H9 (cell line): Measurements from ENCODE around the gene WNT6. TPM values are rescaled to one million over a fixed set of nuclear protein-coding genes. Genes with fewer than 3 reads are reported as not detected.
A peak's percentile ranks its signal among the peaks of the same experiment; 100 is the strongest.

Experiments
- DNase-seq: peaks from one replicate; pipeline ENCODE4 v3.0.0-alpha.2; 2017
- H2AFZ ChIP-seq: one replicate; pipeline ENCODE4 v1.6.1; 2013; ENCODE audit warnings: mild to moderate bottlenecking, low read length, control low read depth, moderate library complexity
- H2AK5ac ChIP-seq: 2 replicates; pipeline ENCODE4 v1.6.1; 2013; ENCODE audit warnings: low read length, control low read depth, mixed read lengths; ENCODE audit not compliant: insufficient read length
- H2BK120ac ChIP-seq: one replicate; pipeline ENCODE4 v1.6.1; 2013; ENCODE audit warnings: low read depth, mild to moderate bottlenecking, low read length, control low read depth, inconsistent platforms; ENCODE audit not compliant: poor library complexity, severe bottlenecking
- H2BK12ac ChIP-seq: 2 replicates; pipeline ENCODE4 v1.6.1; 2013; ENCODE audit warnings: low read length, control low read depth, mixed read lengths, low read depth; ENCODE audit not compliant: insufficient read length
- H2BK15ac ChIP-seq: 2 replicates; pipeline ENCODE4 v1.6.1; 2013; ENCODE audit warnings: low read depth, low read length, control low read depth
- H2BK20ac ChIP-seq: one replicate; pipeline ENCODE4 v1.6.1; 2013; ENCODE audit warnings: low read depth, mild to moderate bottlenecking, low read length, control low read depth, inconsistent platforms; ENCODE audit not compliant: poor library complexity, severe bottlenecking
- H2BK5ac ChIP-seq: 2 replicates; pipeline ENCODE4 v1.6.1; 2013; ENCODE audit warnings: low read length, control low read depth, mixed read lengths; ENCODE audit not compliant: insufficient read length
- H3K14ac ChIP-seq: 2 replicates; pipeline ENCODE4 v1.6.1; 2013; ENCODE audit warnings: low read length, control low read depth; ENCODE audit not compliant: insufficient read depth
- H3K18ac ChIP-seq: 2 replicates; pipeline ENCODE4 v1.6.1; 2013; ENCODE audit warnings: low read depth, mild to moderate bottlenecking, mixed read lengths, low read length, control low read depth; ENCODE audit not compliant: insufficient read length
- H3K23ac ChIP-seq: 2 replicates; pipeline ENCODE4 v1.6.1; 2013; ENCODE audit warnings: low read length, control low read depth, mixed read lengths, low read depth; ENCODE audit not compliant: insufficient read length
- H3K23me2 ChIP-seq: 2 replicates; pipeline ENCODE4 v1.6.1; 2013; ENCODE audit warnings: low read depth, mild to moderate bottlenecking, mixed read lengths, low read length, control low read depth; ENCODE audit not compliant: insufficient read length, poor library complexity, severe bottlenecking
- H3K27ac ChIP-seq: 2 replicates; pipeline ENCODE4 v1.5.1; 2013; ENCODE audit warnings: low read length, control low read depth, mixed read lengths, low read depth; ENCODE audit not compliant: insufficient read length
- H3K27me3 ChIP-seq: 2 replicates; pipeline ENCODE4 v1.6.1; 2013; ENCODE audit warnings: low read length, control low read depth, inconsistent platforms; ENCODE audit not compliant: insufficient read depth
- H3K4ac ChIP-seq: 2 replicates; pipeline ENCODE4 v1.6.1; 2013; ENCODE audit warnings: low read depth, mild to moderate bottlenecking, control low read depth, inconsistent platforms, low read length, moderate library complexity
- H3K4me1 ChIP-seq: 2 replicates; pipeline ENCODE4 v1.6.1; 2013; ENCODE audit warnings: low read length, control low read depth, inconsistent platforms; ENCODE audit not compliant: insufficient read depth
- H3K4me2 ChIP-seq: 2 replicates; pipeline ENCODE4 v1.6.1; 2013; ENCODE audit warnings: low read length, control low read depth, mixed read lengths; ENCODE audit not compliant: insufficient read length, insufficient read depth
- H3K56ac ChIP-seq: 2 replicates; pipeline ENCODE4 v1.6.1; 2013; ENCODE audit warnings: low read depth, mild to moderate bottlenecking, mixed read lengths, low read length, control low read depth; ENCODE audit not compliant: insufficient read length
- H3K79me1 ChIP-seq: 2 replicates; pipeline ENCODE4 v1.6.1; 2013; ENCODE audit warnings: low read depth, mild to moderate bottlenecking, moderate library complexity, low read length, control low read depth, inconsistent platforms; ENCODE audit not compliant: insufficient read depth, poor library complexity, severe bottlenecking
- H3K79me2 ChIP-seq: 2 replicates; pipeline ENCODE4 v1.6.1; 2013; ENCODE audit warnings: low read length, control low read depth, inconsistent platforms; ENCODE audit not compliant: insufficient read depth
- H3K9ac ChIP-seq: 2 replicates; pipeline ENCODE4 v1.6.1; 2013; ENCODE audit warnings: low read length, control low read depth, mixed read lengths; ENCODE audit not compliant: insufficient read length; ENCODE audit errors: extremely low read depth
- H3K9me3 ChIP-seq: one replicate; pipeline ENCODE4 v1.6.1; 2013; ENCODE audit warnings: low read depth, low read length, inconsistent platforms; ENCODE audit not compliant: control insufficient read depth
- H3T11ph ChIP-seq: one replicate; pipeline ENCODE4 v1.6.1; 2013; ENCODE audit warnings: mild to moderate bottlenecking, low read length, control low read depth, inconsistent platforms
- H4K20me1 ChIP-seq: one replicate; pipeline ENCODE4 v1.6.1; 2013; ENCODE audit not compliant: control insufficient read depth, insufficient read length, insufficient read depth
- H4K5ac ChIP-seq: 2 replicates; pipeline ENCODE4 v1.6.1; 2013; ENCODE audit warnings: low read depth, mild to moderate bottlenecking, mixed read lengths, low read length, control low read depth; ENCODE audit not compliant: insufficient read length
- H4K8ac ChIP-seq: replicated peaks from 2 replicates; pipeline ENCODE4 v1.6.1; 2013; ENCODE audit warnings: low read length, control low read depth, mixed read lengths, low read depth; ENCODE audit not compliant: insufficient read length
- H4K91ac ChIP-seq: 2 replicates; pipeline ENCODE4 v1.6.1; 2013; ENCODE audit warnings: low read depth, mild to moderate bottlenecking, moderate library complexity, mixed read lengths, low read length, control low read depth; ENCODE audit not compliant: insufficient read length
- H3K27ac Mint-ChIP-seq, 3 experiments: 2 replicates in 2 of 3; 3 replicates in 1 of 3; pipeline ENCODE4 v1.8.0; 2020 to 2021; ENCODE audit warnings: mixed read lengths in 3 of 3, mild to moderate bottlenecking in 1 of 3, moderate library complexity in 1 of 3
- H3K27me3 Mint-ChIP-seq: 2 replicates; pipeline ENCODE4 v1.8.0; 2021; ENCODE audit warnings: low read depth, mild to moderate bottlenecking, moderate library complexity, mixed read lengths
- H3K36me3 Mint-ChIP-seq, 3 experiments: 2 replicates in 2 of 3; 3 replicates in 1 of 3; pipeline ENCODE4 v1.8.0; 2020 to 2021; ENCODE audit warnings: low read depth in 3 of 3, mixed read lengths in 3 of 3; ENCODE audit not compliant: insufficient read depth in 1 of 3
- H3K4me1 Mint-ChIP-seq, 2 experiments: 2 replicates each; pipeline ENCODE4 v1.8.0; 2020; ENCODE audit warnings: mixed read lengths in 2 of 2
- H3K4me3 Mint-ChIP-seq, 2 experiments: 2 replicates in 1 of 2; 3 replicates in 1 of 2; pipeline ENCODE4 v1.8.0; 2020 to 2021; ENCODE audit warnings: mild to moderate bottlenecking in 2 of 2, mixed read lengths in 2 of 2, moderate library complexity in 1 of 2
- H3K9me3 Mint-ChIP-seq, 2 experiments: 2 replicates in 1 of 2; 3 replicates in 1 of 2; pipeline ENCODE4 v1.8.0; 2020; ENCODE audit warnings: mild to moderate bottlenecking in 2 of 2, mixed read lengths in 2 of 2, moderate library complexity in 1 of 2
- CTCF ChIP-seq: fragments of 200-600 bp; sonication (generic); conservative IDR thresholded peaks from 3 replicates; pipeline ENCODE4 v1.8.0; 2021; ENCODE audit warnings: antibody characterized with exemption, mild to moderate bottlenecking
- WGBS: extraction: QIAGEN DNeasy Blood & Tissue Kit; methylation state at CpG from one replicate; pipeline ENCODE4 v1.1.7; 2013; ENCODE audit warnings: missing lambda C conversion rate, low lambda C conversion rate, mixed read lengths; ENCODE audit not compliant: insufficient read length; ENCODE audit errors: extremely low coverage; 5-methylcytosine and 5-hydroxymethylcytosine counted together
- total RNA-seq: library from RNA; stranded (reverse); gene quantifications from 2 replicates; pipeline ENCODE4 v1.2.1, GENCODE V29; 2021

WNT6 gene
- total RNA-seq, 1 experiment from 2014 or later: not detected

GRCh38 chr2:218852911-218853667, 6.5 kb upstream of the WNT6 start:
- no CpG with 5 or more reads among the region's 16 CpGs for WGBS
- Mint-ChIP-seq H3K27me3 (peaks cover 61% of the 10 kb centered on the region), H3K4me3 (peak overlapping the region in 1 of 2 experiments; percentile 38; a peak in 1 of 5 replicates), H3K9me3 (peaks cover 0 to 3% of the 10 kb centered on the region in 2 experiments; a peak in 1 of 5 replicates), H3K36me3 (no peaks in the 10 kb centered on the region), H3K4me1 (peaks cover 20 to 44% of the 10 kb centered on the region in 2 experiments), H3K27ac (no peak overlapping the region)
- Histone ChIP-seq H4K91ac (no peak overlapping the region), H3K4me2 (peak overlapping the region; percentile 10), H2BK20ac (no peak overlapping the region), H3K27ac (no peak overlapping the region), H4K20me1 (no peaks in the 10 kb centered on the region), H3K4me1 (no peaks in the 10 kb centered on the region; the same call in 1 of the 2 replicates), H2BK120ac (no peak overlapping the region), H3K79me1 (no peaks in the 10 kb centered on the region), H2BK12ac (no peak overlapping the region), H2BK5ac (no peak overlapping the region), H4K8ac (no peak overlapping the region), H2BK15ac (no peak overlapping the region), H3K56ac (no peak overlapping the region), H3K23me2 (no peaks in the 10 kb centered on the region), H3K27me3 (peaks cover 48% of the 10 kb centered on the region), H3K79me2 (no peaks in the 10 kb centered on the region), H3K9ac (no peak overlapping the region), H4K5ac (no peak overlapping the region), H3T11ph (no peak overlapping the region), H3K14ac (no peak overlapping the region), H3K4ac (no peak overlapping the region), H3K23ac (no peak overlapping the region), H3K9me3 (no peaks in the 10 kb centered on the region), H3K18ac (no peak overlapping the region), H2AFZ (no peak overlapping the region), H2AK5ac (no peak overlapping the region)
- peak; percentile 79 for DNase-seq
- TF ChIP-seq CTCF: peak; percentile 92
